B cell (primary cell): ENCODE results near the gene NPRL2. TPM values are rescaled to one million over a fixed set of nuclear protein-coding genes. Genes with fewer than 3 reads are reported as not detected.

Experiments used
- ATAC-seq: fragments of 200-7000 bp; cut with Tn5 transposase; one replicate; pipeline ENCODE4 v1.10.0; 2021; ENCODE audit warnings: low read depth, mild to moderate bottlenecking, moderate number of reproducible peaks, moderate library complexity
- CTCF ChIA-PET: fragments of 350-600 bp; sonication (Branson Sonifier 250); formaldehyde crosslinking; loops from one replicate; lab custom pipeline; 2021; ENCODE audit warnings: antibody characterized with exemption, inconsistent platforms; lab: Charles Lee
- POLR2A ChIA-PET: fragments of 350-600 bp; sonication (Branson Sonifier 250); formaldehyde crosslinking; loops from one replicate; lab custom pipeline; 2021; ENCODE audit warnings: antibody characterized with exemption; lab: Charles Lee
- DNase-seq: peaks from one replicate; pipeline ENCODE4 v3.0.0; 2013
- H2AFZ ChIP-seq: 2 replicates; pipeline ENCODE4 v1.6.1; 2012; ENCODE audit warnings: mild to moderate bottlenecking, low read depth, low read length; ENCODE audit not compliant: insufficient read depth, poor library complexity, severe bottlenecking
- H3K27ac ChIP-seq, 2 donors: 1 replicate in 1 of 2; 2 replicates in 1 of 2; pipeline ENCODE4 v1.5.1; 2012 to 2013; ENCODE audit warnings: low read length in 2 of 2, mild to moderate bottlenecking in 2 of 2, moderate library complexity in 1 of 2
- H3K27me3 ChIP-seq, 4 experiments: fragments of 200-600 bp in 1 of 4; sonication (generic) in 1 of 4; replicated peaks in 1 of 4; 1 replicate in 2 of 4; 2 replicates in 2 of 4; pipeline versions ENCODE4 v1.6.1 to v1.7.0; 2013 to 2016; ENCODE audit warnings: low read length in 3 of 4, mild to moderate bottlenecking in 2 of 4, mixed read lengths in 1 of 4, moderate library complexity in 1 of 4; ENCODE audit not compliant: insufficient read depth in 4 of 4, control insufficient read depth in 3 of 4; ENCODE audit errors: control extremely low read depth in 1 of 4
- H3K36me3 ChIP-seq, 2 experiments: replicated peaks in 1 of 2; 1 replicate in 1 of 2; 2 replicates in 1 of 2; pipeline versions ENCODE4 v1.6.1 to v1.7.1; 2013; ENCODE audit warnings: low read length in 1 of 2; ENCODE audit not compliant: insufficient read depth in 2 of 2, control insufficient read depth in 1 of 2; ENCODE audit errors: control extremely low read depth in 1 of 2, extremely low read depth in 1 of 2
- H3K4me1 ChIP-seq, 2 donors: fragments of 200-600 bp in 1 of 2; sonication (generic) in 1 of 2; 1 replicate in 1 of 2; 2 replicates in 1 of 2; pipeline versions ENCODE4 v1.5.1 to v1.6.1; 2013 to 2017; ENCODE audit warnings: low read length in 2 of 2; ENCODE audit not compliant: control insufficient read depth in 2 of 2, insufficient read depth in 2 of 2
- H3K4me2 ChIP-seq: replicated peaks from 2 replicates; pipeline ENCODE3; 2012; ENCODE audit warnings: mild to moderate bottlenecking, low read depth, low read length; ENCODE audit not compliant: poor library complexity, severe bottlenecking
- H3K4me3 ChIP-seq, 5 experiments: fragments of 200-600 bp in 1 of 5; sonication (generic) in 1 of 5; 1 replicate in 3 of 5; 2 replicates in 2 of 5; pipeline versions ENCODE4 v1.5.1 to v1.7.0; 2011 to 2016; ENCODE audit warnings: low read length in 4 of 5, mild to moderate bottlenecking in 4 of 5, low read depth in 2 of 5, control low read depth in 1 of 5, moderate library complexity in 1 of 5; ENCODE audit not compliant: insufficient read depth in 1 of 5; ENCODE audit errors: control extremely low read depth in 1 of 5, extremely low read depth in 1 of 5
- H3K79me2 ChIP-seq: fragments of 200-600 bp; sonication (generic); one replicate; pipeline ENCODE4 v1.6.0; 2016; ENCODE audit warnings: low read length; ENCODE audit not compliant: control insufficient read depth, insufficient read depth
- H3K9ac ChIP-seq: fragments of 200-600 bp; sonication (generic); 2 replicates; pipeline ENCODE4 v1.6.1; 2017; ENCODE audit warnings: mild to moderate bottlenecking, low read length, moderate library complexity
- H3K9me3 ChIP-seq, 3 donors: one replicate each; pipeline versions ENCODE4 v1.6.1 to v1.7.1; 2013; ENCODE audit warnings: low read length in 2 of 3; ENCODE audit not compliant: control insufficient read depth in 2 of 3, insufficient read depth in 1 of 3; ENCODE audit errors: control extremely low read depth in 1 of 3
- H4K20me1 ChIP-seq: 2 replicates; pipeline ENCODE4 v1.6.0; 2012; ENCODE audit warnings: mild to moderate bottlenecking, low read length; ENCODE audit not compliant: insufficient read depth, control insufficient read depth, poor library complexity, severe bottlenecking
- H3K27ac Mint-ChIP-seq: one replicate; pipeline ENCODE4 v1.8.0; 2021; ENCODE audit warnings: mixed read lengths
- H3K27me3 Mint-ChIP-seq: one replicate; pipeline ENCODE4 v1.8.0; 2021; ENCODE audit warnings: mixed read lengths
- H3K4me1 Mint-ChIP-seq: one replicate; pipeline ENCODE4 v1.8.0; 2021; ENCODE audit warnings: mixed read lengths
- H3K4me3 Mint-ChIP-seq: one replicate; pipeline ENCODE4 v1.8.0; 2021; ENCODE audit warnings: mixed read lengths
- H3K9me3 Mint-ChIP-seq: one replicate; pipeline ENCODE4 v1.8.0; 2022; ENCODE audit warnings: mixed read lengths; ENCODE audit not compliant: insufficient read depth
- CTCF ChIP-seq: fragments of 200-600 bp; IDR thresholded peaks from one replicate; pipeline ENCODE4 v1.8.0; 2022; ENCODE audit warnings: antibody characterized with exemption, mild to moderate bottlenecking
- EZH2 ChIP-seq: IDR thresholded peaks from 2 replicates; pipeline ENCODE4 v1.6.1; 2012; ENCODE audit warnings: borderline replicate concordance, low read depth, mild to moderate bottlenecking, moderate library complexity, low read length; ENCODE audit not compliant: insufficient read depth, poor library complexity, severe bottlenecking
- WGBS: methylation state at CpG from one replicate; pipeline ENCODE4 v1.1.5; 2013; ENCODE audit warnings: missing lambda C conversion rate; ENCODE audit not compliant: insufficient coverage; 5-methylcytosine and 5-hydroxymethylcytosine counted together
- intact Hi-C: fragments of 100-400 bp; cut with micrococcal nuclease; formaldehyde crosslinking; loops from one replicate; pipeline ENCODE4 v1.10.0; 2022
- polyA plus RNA-seq: library from polyadenylated mRNA; depleted of rRNA; stranded (reverse); fragments of >200 nt; gene quantifications from 2 replicates; pipeline ENCODE4 v1.2.3, GENCODE V29; 2012
- total RNA-seq, 2 donors: library from RNA; stranded (reverse); fragments of 120-200 nt in 1 of 2; gene quantifications; 1 replicate in 1 of 2; 2 replicates in 1 of 2; pipeline versions ENCODE4 v1.2.3 to v1.2.4, GENCODE V29; 2013 to 2022

NPRL2 gene
- total and polyA plus RNA-seq, 2 donors (not counting 1 experiment from before 2014, with no cell fraction given): 31.3 to 64.6 TPM

- Histone ChIP-seq H3K79me2 (peaks cover 35% of the 10 kb centered on the region), H3K4me3 (peak overlapping the region; percentile 30 to 98 (median 87)), H3K27me3 (no peaks in the 10 kb centered on the region), H3K4me1 (peaks cover 15 to 29% of the 10 kb centered on the region in 2 donors), H2AFZ (no peak overlapping the region), H3K9me3 (no peaks in the 10 kb centered on the region), H3K27ac (peak overlapping the region in 1 of 2 donors; percentile 90), H4K20me1 (peaks cover 25% of the 10 kb centered on the region), H3K9ac (peak overlapping the region; percentile 87), H3K4me2 (peak overlapping the region; percentile 99), H3K36me3 (peaks cover 0 to 48% of the 10 kb centered on the region in 2 experiments)
- Mint-ChIP-seq H3K27me3 (no peaks in the 10 kb centered on the region), H3K4me1 (peaks cover 31% of the 10 kb centered on the region), H3K27ac (peak overlapping the region; percentile 15), H3K9me3 (no peaks in the 10 kb centered on the region), H3K4me3 (peak overlapping the region; percentile 95)
- intact Hi-C loops: no loop called here
- POLR2A ChIA-PET: interaction anchor here (1.9 to 2.9 kb wide), 4 partner anchors 10 to 28 kb away, joined by 6 to 27 read pairs (median 8); partner anchors contain the start of genes CYB561D2, HYAL3, NAA80 and NPRL2
- WGBS: 80% methylated on average over 1 of the region's 4 CpGs
- DNase-seq (no peak), ATAC-seq (no peak)
- CTCF ChIA-PET: interaction anchor here (0.9 to 3.4 kb wide), 5 partner anchors 8 to 132 kb away, joined by 3 to 20 read pairs (median 5); partner anchors contain the start of genes HYAL3 and NAA80
- TF ChIP-seq EZH2: no peak
- no peak for TF ChIP-seq CTCF
Measured at GRCh38 chr3:50327129-50327528, 23.4 kb downstream of the NPRL2 start.

GRCh38 chr3:50326182-50326541 is 24.4 kb downstream of the NPRL2 start:
- Histone ChIP-seq H3K27me3 (no peaks in the 10 kb centered on the region), H3K9me3 (peaks cover 0 to 3% (median 0%) of the 10 kb centered on the region in 3 donors), H3K4me2 (no peak overlapping the region), H3K4me3 (no peak overlapping the region), H3K27ac (no peak overlapping the region), H4K20me1 (peaks cover 15% of the 10 kb centered on the region), H3K4me1 (peaks cover 19 to 35% of the 10 kb centered on the region in 2 donors), H3K36me3 (peaks cover 0 to 38% of the 10 kb centered on the region in 2 experiments), H3K79me2 (peaks cover 26% of the 10 kb centered on the region), H3K9ac (no peak overlapping the region), H2AFZ (no peak overlapping the region)
- no peaks in the 10 kb centered on the region for H3K9me3 Mint-ChIP-seq
- ChIA-PET CTCF (interaction anchor here (3.2 to 3.4 kb wide), 2 partner anchors 11 to 27 kb away, joined by 11 to 20 read pairs; partner anchors contain the start of genes HYAL3 and NAA80), POLR2A (interaction anchor here (1.2 to 2.6 kb wide), 2 partner anchors 11 to 24 kb away, joined by 3 to 7 read pairs; partner anchors contain the start of genes CYB561D2 and NPRL2)
- peak overlapping the region; percentile 26 for H3K4me3 Mint-ChIP-seq
- peaks cover 33% of the 10 kb centered on the region for H3K4me1 Mint-ChIP-seq
- 87% methylated on average over 3 of the region's 8 CpGs for WGBS
- TF ChIP-seq CTCF (no peak), EZH2 (no peak)
- no peak for ATAC-seq
- DNase-seq: no peak
- H3K27me3 Mint-ChIP-seq: no peaks in the 10 kb centered on the region
- intact Hi-C loops: no loop called here
- H3K27ac Mint-ChIP-seq: no peak overlapping the region
